ENCODE measurements around the gene AK4.

AK4 gene

GRCh38 chr1:65109487-65109886 is 38.5 kb upstream of the AK4 start:
- H3K4me2 ChIP-seq: no peak overlapping the region
- H3K27me3 ChIP-seq (ENCODE audit: insufficient read depth, low read depth): no peaks in the 10 kb centered on the region
- H3K36me3 ChIP-seq (ENCODE audit: insufficient read depth): no peaks in the 10 kb centered on the region
- no peaks in the 10 kb centered on the region for H3K79me2 ChIP-seq (ENCODE audit: insufficient read depth, low read depth)
- H3K27ac ChIP-seq: no peak overlapping the region
- no peaks in the 10 kb centered on the region for H3K4me1 ChIP-seq (ENCODE audit: low read depth, poor library complexity, severe bottlenecking)
- H3K9ac ChIP-seq: no peak overlapping the region
- H3K4me3 ChIP-seq (IDR thresholded peaks at IDR 0.05; ENCODE audit: insufficient read depth, low read depth, low read length): no peak overlapping the region
- TF ChIP-seq, protein P1, sequence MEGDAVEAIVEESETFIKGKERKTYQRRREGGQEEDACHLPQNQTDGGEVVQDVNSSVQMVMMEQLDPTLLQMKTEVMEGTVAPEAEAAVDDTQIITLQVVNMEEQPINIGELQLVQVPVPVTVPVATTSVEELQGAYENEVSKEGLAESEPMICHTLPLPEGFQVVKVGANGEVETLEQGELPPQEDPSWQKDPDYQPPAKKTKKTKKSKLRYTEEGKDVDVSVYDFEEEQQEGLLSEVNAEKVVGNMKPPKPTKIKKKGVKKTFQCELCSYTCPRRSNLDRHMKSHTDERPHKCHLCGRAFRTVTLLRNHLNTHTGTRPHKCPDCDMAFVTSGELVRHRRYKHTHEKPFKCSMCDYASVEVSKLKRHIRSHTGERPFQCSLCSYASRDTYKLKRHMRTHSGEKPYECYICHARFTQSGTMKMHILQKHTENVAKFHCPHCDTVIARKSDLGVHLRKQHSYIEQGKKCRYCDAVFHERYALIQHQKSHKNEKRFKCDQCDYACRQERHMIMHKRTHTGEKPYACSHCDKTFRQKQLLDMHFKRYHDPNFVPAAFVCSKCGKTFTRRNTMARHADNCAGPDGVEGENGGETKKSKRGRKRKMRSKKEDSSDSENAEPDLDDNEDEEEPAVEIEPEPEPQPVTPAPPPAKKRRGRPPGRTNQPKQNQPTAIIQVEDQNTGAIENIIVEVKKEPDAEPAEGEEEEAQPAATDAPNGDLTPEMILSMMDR (conservative IDR thresholded peaks at IDR 0.05; ENCODE audit: low read depth, low read length): no peak
- no peaks in the 10 kb centered on the region for H4K20me1 ChIP-seq (ENCODE audit: insufficient read depth)
- H2AFZ ChIP-seq (ENCODE audit: low read depth): no peak overlapping the region

DNA sequence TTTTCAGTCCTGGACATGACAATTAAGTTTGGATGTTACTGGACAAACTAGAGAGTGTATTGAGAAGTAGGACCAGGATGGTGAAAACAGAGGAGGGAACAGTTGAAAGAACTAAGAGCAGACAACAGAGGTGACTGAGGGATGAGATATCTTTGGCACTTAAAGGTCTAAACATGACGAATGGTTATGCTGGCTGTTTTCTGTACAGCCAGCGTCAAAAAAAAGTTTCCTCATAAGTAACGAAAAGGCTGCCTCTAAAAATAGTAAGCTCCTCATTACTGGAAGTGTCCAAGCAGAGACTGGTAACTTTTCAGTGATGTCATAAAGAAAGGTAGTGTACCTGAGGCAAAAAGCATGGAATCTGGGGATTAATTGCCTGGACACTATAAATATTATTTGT is 35.2 kb upstream of the AK4 start:
- Histone ChIP-seq H4K20me1 (ENCODE audit: insufficient read depth) (no peaks in the 10 kb centered on the region), H3K4me1 (ENCODE audit: low read depth, poor library complexity, severe bottlenecking) (no peaks in the 10 kb centered on the region), H3K36me3 (ENCODE audit: insufficient read depth) (no peaks in the 10 kb centered on the region), H3K27ac (no peak overlapping the region), H3K4me2 (no peak overlapping the region), H2AFZ (ENCODE audit: low read depth) (no peak overlapping the region), H3K27me3 (ENCODE audit: insufficient read depth, low read depth) (no peaks in the 10 kb centered on the region), H3K79me2 (ENCODE audit: insufficient read depth, low read depth) (no peaks in the 10 kb centered on the region), H3K9ac (no peak overlapping the region), H3K4me3 (IDR thresholded peaks at IDR 0.05; ENCODE audit: insufficient read depth, low read depth, low read length) (no peak overlapping the region)
- TF ChIP-seq, protein P1 (conservative IDR thresholded peaks at IDR 0.05; ENCODE audit: low read depth, low read length): no peak

DNA sequence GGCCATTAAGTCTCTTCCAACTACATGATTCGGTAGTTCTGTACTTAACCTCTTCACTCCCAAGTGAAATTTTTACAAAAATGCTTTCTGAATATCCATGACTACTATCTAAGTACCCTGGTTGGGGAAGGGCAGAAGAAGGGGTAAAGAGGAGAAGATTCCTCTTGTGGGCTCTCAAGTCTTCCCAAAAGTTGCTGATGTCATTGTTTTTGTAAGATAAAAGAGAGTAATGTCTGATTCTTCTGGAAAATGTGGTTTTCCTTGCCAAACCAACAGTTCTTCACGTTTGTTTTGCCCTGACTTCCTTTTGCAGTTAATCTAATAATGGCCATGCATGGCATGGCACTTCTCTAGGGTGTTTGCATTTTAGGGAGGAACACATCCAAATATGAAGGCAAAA is 34.7 kb upstream of the AK4 start:
- Histone ChIP-seq H4K20me1 (ENCODE audit: insufficient read depth) (no peaks in the 10 kb centered on the region), H3K4me1 (ENCODE audit: low read depth, poor library complexity, severe bottlenecking) (no peaks in the 10 kb centered on the region), H3K36me3 (ENCODE audit: insufficient read depth) (no peaks in the 10 kb centered on the region), H3K4me2 (no peak overlapping the region), H3K79me2 (ENCODE audit: insufficient read depth, low read depth) (no peaks in the 10 kb centered on the region), H3K4me3 (IDR thresholded peaks at IDR 0.05; ENCODE audit: insufficient read depth, low read depth, low read length) (no peak overlapping the region), H3K27ac (no peak overlapping the region), H2AFZ (ENCODE audit: low read depth) (no peak overlapping the region), H3K27me3 (ENCODE audit: insufficient read depth, low read depth) (no peaks in the 10 kb centered on the region), H3K9ac (no peak overlapping the region)
- TF ChIP-seq, protein P1 (conservative IDR thresholded peaks at IDR 0.05; ENCODE audit: low read depth, low read length): no peak

- Histone ChIP-seq H3K27me3 (ENCODE audit: insufficient read depth, low read depth) (no peaks in the 10 kb centered on the region), H3K9ac (no peak overlapping the region), H3K4me2 (no peak overlapping the region), H3K4me3 (IDR thresholded peaks at IDR 0.05; ENCODE audit: insufficient read depth, low read depth, low read length) (no peak overlapping the region), H3K79me2 (ENCODE audit: insufficient read depth, low read depth) (no peaks in the 10 kb centered on the region), H2AFZ (ENCODE audit: low read depth) (no peak overlapping the region), H3K27ac (no peak overlapping the region), H3K36me3 (ENCODE audit: insufficient read depth) (no peaks in the 10 kb centered on the region), H3K4me1 (ENCODE audit: low read depth, poor library complexity, severe bottlenecking) (no peaks in the 10 kb centered on the region), H4K20me1 (ENCODE audit: insufficient read depth) (no peaks in the 10 kb centered on the region)
- TF ChIP-seq, protein P1 (conservative IDR thresholded peaks at IDR 0.05; ENCODE audit: low read depth, low read length): no peak
Measured at GRCh38 chr1:65114322-65114721, 33.7 kb upstream of the AK4 start.
